ENCODE results near the gene DPH7.
"Not testable (repeated sequence)": the region's sequence is repeated elsewhere in the genome, so short reads cannot be mapped to it uniquely, and the experiment has no call there.

GRCh38 chr9:137553654-137554053, 25.1 kb downstream of the DPH7 start:
- not testable (repeated sequence) for TF ChIP-seq ISL1 (CRISPR knock-in tag; IDR thresholded peaks at IDR 0.05); TOX (CRISPR knock-in tag; IDR thresholded peaks at IDR 0.05; ENCODE audit: borderline replicate concordance); ZFP3 (CRISPR knock-in tag; IDR thresholded peaks at IDR 0.05); CSRNP3 (CRISPR knock-in tag; IDR thresholded peaks at IDR 0.05); ARNTL (CRISPR knock-in tag; IDR thresholded peaks at IDR 0.05; ENCODE audit: borderline replicate concordance, low read depth); PATZ1 (CRISPR knock-in tag; IDR thresholded peaks at IDR 0.05; ENCODE audit: borderline replicate concordance); POU6F1 (CRISPR knock-in tag; IDR thresholded peaks at IDR 0.05; ENCODE audit: borderline replicate concordance, low read depth); BACH2 (CRISPR knock-in tag; IDR thresholded peaks at IDR 0.05; ENCODE audit: borderline replicate concordance); RARB (CRISPR knock-in tag; IDR thresholded peaks at IDR 0.05); ESRRG (CRISPR knock-in tag; IDR thresholded peaks at IDR 0.05); OSR1 (CRISPR knock-in tag; IDR thresholded peaks at IDR 0.05); ZNF8 (CRISPR knock-in tag; IDR thresholded peaks at IDR 0.05); CREB5 (CRISPR knock-in tag; IDR thresholded peaks at IDR 0.05; ENCODE audit: low read depth)
